WTC11 (cell line): ENCODE results near the gene TMEM63C.

ENCODE experiments used
- CTCF ChIP-seq: fragments of 200-600 bp; IDR thresholded peaks from 2 replicates; pipeline ENCODE4 v1.8.0; 2022; ENCODE audit warnings: antibody characterized with exemption
- JUN ChIP-seq: sonication (generic); formaldehyde crosslinking; IDR thresholded peaks from 2 replicates; pipeline ENCODE4 v1.8.0; 2023; ENCODE audit warnings: mild to moderate bottlenecking, missing genetic modification reagents
- MAX ChIP-seq: sonication (generic); formaldehyde crosslinking; IDR thresholded peaks from 2 replicates; pipeline ENCODE4 v1.8.0; 2022; ENCODE audit warnings: mild to moderate bottlenecking, missing genetic modification reagents
- NFYB ChIP-seq: sonication (generic); formaldehyde crosslinking; conservative IDR thresholded peaks from 2 replicates; pipeline ENCODE4 v1.8.0; 2022; ENCODE audit warnings: low read depth, missing genetic modification reagents
- NR3C1 ChIP-seq: sonication (generic); formaldehyde crosslinking; conservative IDR thresholded peaks from 2 replicates; pipeline ENCODE4 v1.8.1; 2023; ENCODE audit warnings: low read depth, mild to moderate bottlenecking, missing genetic modification reagents
- ZBTB43 ChIP-seq: sonication (generic); formaldehyde crosslinking; IDR thresholded peaks from 2 replicates; pipeline ENCODE4 v1.8.1; 2023; ENCODE audit warnings: mild to moderate bottlenecking, missing genetic modification reagents

GRCh38 chr14:77195766-77196165 is 14.2 kb downstream of the TMEM63C start:
- TF ChIP-seq MAX (no peak), CTCF (no peak), NR3C1 (no peak), ZBTB43 (CRISPR knock-in tag) (no peak), JUN (CRISPR knock-in tag) (no peak), NFYB (CRISPR knock-in tag) (no peak)
